Limb (tissue), 2 donors: Measurements from ENCODE around the gene OGFOD2.
"Not testable (repeated sequence)": the region's sequence is repeated elsewhere in the genome, so short reads cannot be mapped to it uniquely, and the experiment has no call there.

Experiments used
- DNase-seq, 2 donors: peaks; one replicate each; pipeline ENCODE4 v3.0.0-alpha.2; 2016; ENCODE audit errors: extremely low spot score in 2 of 2

Gene OGFOD2

GRCh38 chr12:122974892-122975789 is at the start of gene OGFOD2:
Gene OGFOD2, plus strand, starts transcription at chr12:122975244. Its CDS starts 8 bp downstream, at chr12:122975252.
- peak; percentile 90 to 93 for DNase-seq

- DNase-seq: no peak
Observed at GRCh38 chr12:122927756-122928403, 47.2 kb upstream of the OGFOD2 start.

DNA sequence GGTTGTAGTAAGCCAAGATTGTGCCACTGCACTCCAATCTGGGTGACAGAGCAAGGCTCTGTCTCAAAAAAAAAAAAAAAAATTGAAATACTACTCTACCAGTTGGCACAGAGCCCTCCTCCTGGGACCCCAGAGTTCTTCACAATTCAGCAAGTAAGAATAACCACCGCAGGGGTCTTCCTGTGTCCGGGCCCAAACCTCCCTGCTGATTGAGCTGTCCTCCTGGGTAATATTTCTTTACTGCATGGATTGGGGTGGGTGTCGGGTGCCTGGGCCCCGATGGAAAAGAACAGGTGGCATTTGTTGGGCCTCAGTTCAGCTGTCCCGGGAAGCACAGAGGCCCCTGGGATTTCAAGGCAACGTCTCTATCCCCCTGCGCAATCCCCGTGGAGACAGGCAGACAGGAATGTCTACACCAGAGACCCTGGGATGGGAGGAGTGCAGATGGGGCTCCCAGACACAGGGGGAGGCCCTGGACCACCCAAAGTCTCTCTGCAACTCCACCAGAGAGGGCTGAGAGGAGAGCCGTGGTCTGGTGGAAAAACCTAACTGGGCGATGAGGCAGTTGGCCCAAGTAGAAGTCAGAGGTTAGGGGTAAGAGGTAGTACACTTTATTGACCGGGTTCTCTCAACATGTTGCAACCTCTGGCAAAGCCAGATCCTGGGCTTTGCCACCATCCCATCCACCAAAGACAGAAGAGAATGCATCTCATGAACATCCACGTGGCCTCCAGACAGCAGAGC is 46.5 kb upstream of the OGFOD2 start:
- DNase-seq: no peak

GRCh38 chr12:122929148-122929538 is 45.9 kb upstream of the OGFOD2 start:
- no peak for DNase-seq

DNA sequence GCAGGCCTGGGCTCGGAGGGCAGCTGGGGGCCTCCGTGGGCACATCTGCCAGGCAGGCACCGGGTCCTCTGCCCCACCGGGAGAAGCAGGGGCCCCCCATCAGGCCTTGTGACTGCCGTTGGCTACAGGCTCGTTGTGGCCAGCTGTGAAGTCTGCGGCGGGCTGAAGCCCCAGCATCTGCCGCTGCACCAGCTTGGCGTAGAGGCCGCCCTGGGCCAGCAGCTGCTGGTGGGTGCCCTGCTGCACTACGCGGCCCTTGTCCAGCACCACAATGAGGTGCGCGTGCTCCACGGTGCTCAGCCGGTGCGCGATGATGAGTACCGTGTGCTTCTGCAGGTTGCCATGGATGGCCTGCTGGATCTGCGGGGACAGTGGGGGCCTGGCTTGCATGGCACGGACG is 45.2 kb upstream of the OGFOD2 start:
- no peak for DNase-seq

DNA sequence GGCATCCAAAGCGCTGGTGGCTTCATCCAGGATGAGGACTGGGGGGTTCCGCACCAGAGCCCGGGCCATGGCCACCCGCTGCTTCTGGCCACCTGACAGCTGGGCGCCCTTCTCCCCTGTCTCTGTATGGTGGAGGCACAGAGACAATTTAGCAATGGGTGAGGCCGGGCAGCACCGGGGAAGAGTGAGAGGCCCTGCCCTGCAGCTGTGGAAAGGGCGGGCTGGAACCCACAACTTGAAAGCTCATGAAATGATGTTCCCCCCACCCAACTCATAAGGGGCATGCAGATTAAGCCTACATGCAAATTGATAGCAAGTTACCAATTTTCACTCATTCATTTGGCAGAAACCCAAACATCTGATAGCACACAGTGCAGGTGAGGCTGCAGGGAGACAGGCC is 42.8 kb upstream of the OGFOD2 start:
- DNase-seq: no peak

- DNase-seq: no peak
Observed at GRCh38 chr12:122934722-122935121, 40.3 kb upstream of the OGFOD2 start.

DNA sequence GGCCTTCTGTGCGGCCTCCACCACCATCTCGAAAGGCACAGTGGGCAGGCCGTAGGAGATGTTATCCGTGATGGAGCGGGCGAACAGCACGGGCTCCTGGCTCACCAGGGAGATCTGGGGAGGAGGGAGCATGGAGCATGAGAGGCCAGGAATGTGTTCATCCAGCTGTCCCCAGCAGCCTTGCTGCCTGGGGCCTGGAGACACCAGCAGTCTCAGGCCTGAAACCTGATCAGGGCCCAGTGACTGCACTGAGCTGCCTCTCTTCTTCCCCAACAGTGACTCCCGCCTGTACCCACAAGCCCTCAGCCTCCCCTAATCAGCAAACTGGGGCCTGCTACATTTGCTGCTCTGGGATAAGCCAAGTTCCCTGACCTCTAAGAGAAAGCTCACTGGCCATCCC is 39.7 kb upstream of the OGFOD2 start:
- DNase-seq: no peak

- no peak for DNase-seq
Observed at GRCh38 chr12:122937622-122938091, 37.4 kb upstream of the OGFOD2 start.

- no peak for DNase-seq
Observed at GRCh38 chr12:122939125-122939524, 35.9 kb upstream of the OGFOD2 start.

- DNase-seq: not testable (repeated sequence)
Observed at GRCh38 chr12:122941351-122941750, 33.7 kb upstream of the OGFOD2 start.

DNA sequence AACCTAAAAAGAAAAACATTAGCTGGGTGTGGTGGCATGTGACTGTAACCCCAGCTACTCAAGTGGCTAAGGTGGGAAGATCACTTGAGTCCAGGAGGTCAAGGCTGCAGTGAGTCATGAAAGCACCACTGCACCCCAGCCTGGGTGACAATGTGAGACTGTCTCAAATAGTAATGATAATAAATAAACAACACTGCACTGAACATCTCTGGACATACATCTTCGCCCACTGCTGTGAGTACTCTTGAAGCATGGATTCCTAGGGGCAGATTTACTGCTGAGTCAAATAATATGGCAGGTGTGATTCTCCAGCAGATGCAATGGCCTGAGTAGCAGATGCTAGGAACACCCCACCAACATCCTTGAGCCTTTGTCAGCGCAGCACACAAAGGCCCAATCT is 32.4 kb upstream of the OGFOD2 start:
- no peak for DNase-seq

DNA sequence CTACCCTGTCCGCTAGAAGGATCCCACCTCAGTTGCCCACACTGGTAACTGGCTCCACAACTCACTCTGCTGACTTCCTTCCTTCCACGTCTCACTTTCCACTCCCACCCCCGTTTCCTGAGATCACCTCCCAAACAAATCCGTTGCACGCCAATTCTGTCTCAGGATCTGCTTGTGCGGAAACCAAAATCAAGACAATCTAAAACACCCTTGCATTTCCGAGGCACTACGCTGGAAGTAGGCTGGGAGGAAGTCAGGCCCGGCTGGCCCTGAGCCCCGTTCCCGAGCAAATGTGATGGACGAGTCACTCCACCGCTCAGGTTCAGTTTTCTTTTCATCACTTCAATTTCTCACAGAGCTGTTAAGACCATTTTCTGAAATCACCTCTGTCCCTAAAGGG is 31.8 kb upstream of the OGFOD2 start:
- DNase-seq: no peak

DNA sequence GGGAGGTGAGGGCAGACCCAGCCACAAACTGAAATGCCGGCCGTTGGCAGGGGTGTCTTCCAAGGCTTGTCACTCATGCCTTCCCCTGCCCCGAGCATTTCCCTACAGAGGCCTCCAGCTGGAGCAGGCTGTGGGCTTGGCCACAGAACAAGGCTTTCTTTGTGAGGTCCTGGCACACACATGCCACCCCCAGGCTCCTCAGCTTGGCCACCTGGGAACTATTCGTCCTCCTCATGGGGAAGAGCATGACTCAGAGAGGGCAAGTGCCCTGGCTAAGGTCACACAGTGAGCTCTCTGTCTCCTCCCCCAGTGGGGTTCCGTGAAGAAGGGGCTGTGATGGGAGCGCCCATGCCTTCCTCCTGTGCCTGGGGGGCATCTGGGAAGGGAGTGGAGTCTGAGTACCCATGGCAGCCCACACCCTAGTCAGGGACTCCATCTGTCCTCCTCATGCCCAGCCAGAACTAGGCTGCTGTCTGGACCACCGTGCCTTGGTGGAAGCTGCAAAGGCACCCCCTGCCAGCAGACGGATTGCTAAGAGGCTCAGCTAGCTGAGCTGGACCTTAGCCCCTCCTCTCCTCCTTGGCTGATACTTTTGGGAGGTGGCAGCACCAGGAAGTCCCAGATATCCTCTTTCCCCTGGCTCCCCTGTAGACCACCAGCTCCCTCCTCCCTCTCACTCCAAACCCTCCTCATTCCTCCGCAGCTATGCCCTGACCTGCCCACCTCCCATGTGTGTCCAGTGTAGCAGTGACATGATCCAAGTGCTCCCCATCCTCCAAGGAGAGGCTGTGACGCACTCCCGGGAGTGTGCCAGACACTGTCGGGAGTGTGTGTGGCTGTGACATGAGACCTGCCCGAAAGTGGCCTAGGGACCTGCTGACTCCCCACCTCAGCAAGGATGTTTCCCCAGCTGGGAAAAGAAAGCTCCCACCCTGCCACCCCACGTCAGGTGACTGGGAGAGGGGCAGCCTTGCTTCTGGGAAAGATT is 30.1 kb upstream of the OGFOD2 start:
- peak in 1 of 2 donors; percentile 62 for DNase-seq

- DNase-seq: peak in 1 of 2 donors; percentile 46
Observed at GRCh38 chr12:122946690-122947341, 28.2 kb upstream of the OGFOD2 start.

DNA sequence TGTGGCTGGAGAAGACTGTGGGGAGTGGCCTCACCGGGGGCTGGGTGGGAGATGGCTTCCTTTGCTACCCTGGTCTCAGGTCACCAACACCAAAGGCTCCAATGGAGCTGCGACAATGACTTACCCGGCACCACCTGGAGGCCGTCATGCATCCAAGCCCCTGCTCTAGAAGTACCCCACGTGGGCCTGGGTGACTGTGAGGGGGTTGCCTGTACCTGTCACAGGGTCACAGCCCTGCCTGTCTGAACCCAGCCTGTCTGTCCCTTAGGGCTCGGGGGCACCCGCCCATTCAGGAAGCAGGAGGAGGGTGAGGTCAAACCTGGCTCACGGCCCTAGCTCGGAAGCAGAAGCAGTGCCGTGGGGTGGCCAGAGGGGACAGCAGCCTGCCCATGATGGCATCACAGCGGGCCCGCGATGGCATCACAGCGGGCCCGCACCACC is 27.7 kb upstream of the OGFOD2 start:
- no peak for DNase-seq

DNA sequence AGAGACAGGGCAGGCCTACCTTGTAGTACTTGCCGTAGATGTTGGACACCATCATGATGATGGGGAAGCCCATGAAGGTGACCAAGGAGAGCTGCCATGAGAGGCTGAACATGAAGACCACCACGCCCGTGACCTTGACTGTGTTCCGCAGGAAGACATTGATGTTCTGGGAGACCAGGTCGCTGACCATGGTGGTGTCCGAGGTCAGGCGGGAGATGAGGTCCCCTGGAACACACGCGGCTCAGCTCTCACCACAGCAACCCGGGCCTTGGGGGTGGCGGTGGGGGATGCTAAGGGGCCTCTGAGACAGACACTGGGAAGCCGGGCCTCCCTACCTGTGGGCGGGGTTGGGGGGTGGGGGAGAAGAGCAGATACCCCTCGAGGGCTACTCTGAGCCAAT is 26.4 kb upstream of the OGFOD2 start:
- DNase-seq: no peak

GRCh38 chr12:122949405-122949804 is 25.6 kb upstream of the OGFOD2 start:
- DNase-seq: no peak

DNA sequence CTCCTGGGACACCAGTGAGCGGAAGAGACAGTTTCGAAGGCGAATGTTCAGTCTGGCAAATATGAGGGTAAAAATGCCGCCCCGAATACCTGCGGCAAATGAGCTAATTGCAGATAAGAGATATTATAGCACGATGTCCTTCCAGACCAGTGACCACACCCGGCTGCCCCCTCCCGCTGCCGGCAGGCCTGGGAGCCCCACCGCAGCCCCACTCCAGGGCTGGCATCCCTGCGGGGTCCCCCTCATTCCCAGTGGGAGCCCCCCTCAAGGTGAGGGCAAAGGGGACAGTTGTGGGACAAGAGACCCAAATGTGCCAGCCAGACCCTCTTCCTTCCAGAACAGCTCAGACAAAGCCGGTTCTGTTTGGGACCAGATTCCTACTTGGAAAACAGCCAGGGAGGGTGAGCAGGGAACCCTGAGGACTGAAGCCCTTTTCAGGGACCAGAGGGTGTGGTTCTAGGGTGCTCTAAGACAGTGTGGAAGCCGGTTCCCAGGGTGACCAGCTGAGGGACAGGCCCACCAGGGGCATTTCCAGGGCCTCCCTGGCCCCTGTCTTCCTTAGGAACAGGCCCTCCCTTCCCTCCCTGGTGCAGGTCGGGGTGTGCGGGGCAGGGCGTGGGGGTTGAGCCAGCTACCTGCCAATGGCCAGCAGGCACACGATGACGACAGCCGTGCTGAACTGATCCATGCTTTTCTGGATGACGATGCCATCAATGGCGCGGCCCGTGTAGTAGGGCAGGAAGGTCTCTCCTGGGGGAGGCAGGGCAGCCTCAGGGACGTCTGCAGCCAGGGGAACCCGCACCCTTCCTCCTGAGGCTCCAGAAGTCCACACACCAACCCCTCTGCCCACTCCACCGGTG is 25.0 kb upstream of the OGFOD2 start:
- no peak for DNase-seq
